ENCODE measurements around the gene AQR. TPM values are rescaled to one million over a fixed set of nuclear protein-coding genes. Genes with fewer than 3 reads are reported as not detected.
A peak's percentile ranks its signal among the peaks of the same experiment; 100 is the strongest.

Gene AQR
- total RNA-seq, 4 donors from 2014 or later, result 18.8 to 24.9 (median 23.9) TPM

GRCh38 chr15:34988027-34988902 lies 18.7 kb upstream of the AQR start, which contains the start of gene ZNF770:
TSS of gene ZNF770 (minus strand) at chr15:34988287. CDS start at chr15:34983434, 4,853 bp downstream.
- TF ChIP-seq EP300 (IDR thresholded peaks at IDR 0.05) (peak; percentile 22 to 82), CTCF (IDR thresholded peaks at IDR 0.05) (peak in 2 of 5 experiments; percentile 19 to 60), POLR2A (IDR thresholded peaks at IDR 0.05) (peak; percentile 49 to 65)
- Histone ChIP-seq H3K27ac (peak within 1 kb of the TSS; percentile 91 to 99 (median 94)), H3K4me3 (peak within 1 kb of the TSS; percentile 76 to 98 (median 94)), H3K4me1 (peaks cover 4 to 42% (median 24%) of the 10 kb centered on the region in 4 donors), H3K9me3 (no peaks in the 10 kb centered on the region), H3K27me3 (no peaks in the 10 kb centered on the region), H3K36me3 (peaks cover 0 to 11% (median 0%) of the 10 kb centered on the region in 3 donors)
- peak; percentile 42 to 62 for DNase-seq (ENCODE audit: low spot score in 2 of 2)
- 0% methylated on average over 16 to 45 of the region's 60 CpGs for WGBS, 2 donors

GRCh38 chr15:34987609-34988026 lies 18.1 kb upstream of the AQR start:
- peaks cover 4 to 42% (median 24%) of the 10 kb centered on the region in 4 donors for H3K4me1 ChIP-seq
- no peaks in the 10 kb centered on the region for H3K27me3 ChIP-seq
- H3K9me3 ChIP-seq, result no peaks in the 10 kb centered on the region
- H3K27ac ChIP-seq, result peak overlapping the region; percentile 91 to 99 (median 94)
- TF ChIP-seq EP300 (IDR thresholded peaks at IDR 0.05) (no peak), POLR2A (IDR thresholded peaks at IDR 0.05) (no peak), CTCF (IDR thresholded peaks at IDR 0.05) (no peak)
- DNase-seq (ENCODE audit: low spot score in 2 of 2), result no peak
- H3K36me3 ChIP-seq, result peaks cover 0 to 18% (median 0%) of the 10 kb centered on the region in 3 donors
- peak overlapping the region; percentile 76 to 98 (median 94) for H3K4me3 ChIP-seq
- WGBS, 2 donors, result 0% methylated on average over 16 of the region's 16 CpGs

DNA sequence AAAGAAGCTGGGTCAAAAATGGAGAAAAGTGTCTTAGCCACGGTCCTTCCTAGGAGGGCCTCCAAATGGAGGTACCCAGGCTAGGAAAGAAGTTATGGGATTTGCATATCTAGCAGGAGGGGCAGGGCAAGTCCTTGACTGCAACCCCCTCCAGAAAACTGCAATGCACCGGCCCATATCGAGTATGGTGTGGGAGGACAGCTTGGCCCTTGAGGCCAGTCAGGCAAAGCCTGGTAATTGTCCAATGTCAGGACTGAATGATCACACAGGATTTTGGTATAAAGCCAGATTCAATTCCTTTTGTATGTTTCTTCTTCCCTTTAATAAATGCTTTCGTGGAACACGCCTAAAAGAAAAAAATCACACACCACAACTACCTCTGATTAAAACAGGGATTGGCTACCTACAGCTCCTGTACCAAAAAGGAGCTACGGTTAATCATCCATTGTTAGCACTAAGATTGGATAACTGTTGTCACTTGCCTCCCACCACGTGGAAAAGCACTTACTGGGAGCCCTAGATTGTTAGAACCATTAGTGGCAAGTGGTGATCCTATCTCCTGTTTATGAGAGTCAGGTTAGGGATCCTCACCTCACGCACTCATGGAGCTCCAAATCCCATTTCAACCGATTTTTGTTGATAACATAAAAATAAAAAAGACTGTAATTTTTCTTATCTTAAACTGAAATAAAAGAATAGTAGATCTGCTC lies 17.4 kb upstream of the AQR start:
- Histone ChIP-seq H3K4me1 (peaks cover 4 to 42% (median 24%) of the 10 kb centered on the region in 4 donors), H3K36me3 (peaks cover 0 to 24% (median 0%) of the 10 kb centered on the region in 3 donors), H3K27ac (peak overlapping the region in 2 of 4 donors; percentile 93 to 99), H3K9me3 (no peaks in the 10 kb centered on the region), H3K4me3 (peak overlapping the region; percentile 76 to 98 (median 94)), H3K27me3 (no peaks in the 10 kb centered on the region)
- DNase-seq (ENCODE audit: low spot score in 2 of 2), result no peak
- TF ChIP-seq EP300 (IDR thresholded peaks at IDR 0.05) (no peak), CTCF (IDR thresholded peaks at IDR 0.05) (no peak), POLR2A (IDR thresholded peaks at IDR 0.05) (no peak)
- WGBS, 2 donors, result 23 to 28% methylated on average over 9 of the region's 9 CpGs

DNA sequence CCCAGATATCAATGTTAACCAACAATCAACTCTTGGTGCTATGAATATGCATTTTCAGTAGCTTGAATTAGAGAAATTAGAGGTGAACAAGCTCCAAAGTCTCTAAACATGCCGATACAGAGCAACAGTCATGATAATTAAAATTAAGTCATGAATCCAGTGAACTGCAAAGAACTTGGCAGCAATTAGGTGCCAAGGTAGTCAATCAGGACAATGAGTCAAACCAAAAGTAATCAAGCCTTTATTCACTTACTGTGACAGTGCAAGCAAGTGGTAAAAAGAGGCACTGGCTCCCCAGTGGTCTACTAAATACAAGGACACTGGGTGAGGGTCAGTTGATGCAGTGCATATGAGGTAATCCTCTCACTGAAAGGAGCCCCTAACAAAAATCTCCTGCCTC lies 16.8 kb upstream of the AQR start:
- peaks cover 4 to 42% (median 24%) of the 10 kb centered on the region in 4 donors for H3K4me1 ChIP-seq
- peaks cover 0 to 29% (median 0%) of the 10 kb centered on the region in 3 donors for H3K36me3 ChIP-seq
- WGBS, 2 donors, result 81 to 84% methylated on average over 1 of the region's 1 CpG
- H3K9me3 ChIP-seq, result no peaks in the 10 kb centered on the region
- no peak for DNase-seq (ENCODE audit: low spot score in 2 of 2)
- peak overlapping the region in 1 of 4 donors; percentile 93 for H3K4me3 ChIP-seq
- H3K27ac ChIP-seq, result no peak overlapping the region
- TF ChIP-seq POLR2A (IDR thresholded peaks at IDR 0.05), result no peak
- TF ChIP-seq CTCF (IDR thresholded peaks at IDR 0.05), result no peak
- TF ChIP-seq EP300 (IDR thresholded peaks at IDR 0.05), result no peak
- H3K27me3 ChIP-seq, result no peaks in the 10 kb centered on the region
